ACC112 (cell line): ENCODE data around the gene CYRIA.
A peak's percentile ranks its signal among the peaks of the same experiment; 100 is the strongest.

Experiments
- H2AFZ ChIP-seq: fragments of 200-600 bp; sonication (generic); one replicate; pipeline ENCODE4 v1.6.0; 2017; ENCODE audit warnings: antibody characterized with exemption, low read length; ENCODE audit not compliant: unreplicated experiment
- H3K27ac ChIP-seq: fragments of 200-600 bp; sonication (generic); 2 replicates; pipeline ENCODE4 v1.5.1; 2014; ENCODE audit warnings: low read depth, mild to moderate bottlenecking, antibody characterized with exemption, low read length, moderate library complexity
- H3K27me3 ChIP-seq: fragments of 200-600 bp; sonication (generic); 2 replicates; pipeline ENCODE4 v1.6.1; 2014; ENCODE audit warnings: mild to moderate bottlenecking, antibody characterized with exemption, low read length, moderate library complexity, mixed read lengths; ENCODE audit not compliant: insufficient read depth
- H3K36me3 ChIP-seq: fragments of 200-600 bp; sonication (generic); 2 replicates; pipeline ENCODE4 v1.6.1; 2016; ENCODE audit warnings: mild to moderate bottlenecking, antibody characterized with exemption, low read length, moderate library complexity, mixed read lengths; ENCODE audit not compliant: insufficient read depth
- H3K4me1 ChIP-seq: fragments of 200-600 bp; sonication (generic); one replicate; pipeline ENCODE4 v1.6.1; 2016; ENCODE audit warnings: low read length, mixed read lengths; ENCODE audit not compliant: insufficient read depth, unreplicated experiment, control insufficient read depth
- H3K4me3 ChIP-seq: fragments of 200-600 bp; sonication (generic); 2 replicates; pipeline ENCODE4 v1.5.1; 2014; ENCODE audit warnings: mild to moderate bottlenecking, low read depth, low read length
- H3K79me2 ChIP-seq: fragments of 200-600 bp; sonication (generic); one replicate; pipeline ENCODE4 v1.6.0; 2016; ENCODE audit warnings: low read length; ENCODE audit not compliant: control insufficient read depth, unreplicated experiment, insufficient read depth

The CYRIA gene

DNA sequence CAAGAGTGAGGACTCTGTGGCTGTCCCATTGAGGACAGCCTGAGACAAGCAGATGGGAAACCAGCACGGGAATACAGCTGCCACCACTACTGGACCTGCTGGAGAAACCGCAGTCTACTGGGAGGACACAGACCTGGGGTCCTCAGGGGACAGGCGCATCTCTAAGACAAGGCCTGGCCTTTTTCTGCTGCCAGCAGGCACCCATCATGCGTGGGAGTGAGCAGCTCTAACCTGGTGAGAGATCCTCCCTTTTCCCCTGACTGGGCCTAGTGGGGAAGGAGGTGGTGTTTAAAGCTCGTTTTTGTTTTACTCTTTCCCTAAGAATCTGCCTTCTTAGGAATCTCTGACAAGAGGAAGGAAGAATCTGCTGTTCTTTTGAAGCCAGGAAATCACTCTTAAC lies 36.6 kb downstream of the CYRIA start:
- Histone ChIP-seq H3K36me3 (no peaks in the 10 kb centered on the region), H3K4me1 (peaks cover 28% of the 10 kb centered on the region), H3K79me2 (no peaks in the 10 kb centered on the region), H3K27me3 (no peaks in the 10 kb centered on the region), H2AFZ (no peak overlapping the region), H3K4me3 (no peak overlapping the region), H3K27ac (no peak overlapping the region)

GRCh38 chr2:16628314-16628713 lies 37.3 kb downstream of the CYRIA start:
- Histone ChIP-seq H3K27ac (no peak overlapping the region), H2AFZ (no peak overlapping the region), H3K36me3 (no peaks in the 10 kb centered on the region), H3K4me3 (no peak overlapping the region), H3K79me2 (no peaks in the 10 kb centered on the region), H3K27me3 (no peaks in the 10 kb centered on the region), H3K4me1 (peaks cover 22% of the 10 kb centered on the region)

DNA sequence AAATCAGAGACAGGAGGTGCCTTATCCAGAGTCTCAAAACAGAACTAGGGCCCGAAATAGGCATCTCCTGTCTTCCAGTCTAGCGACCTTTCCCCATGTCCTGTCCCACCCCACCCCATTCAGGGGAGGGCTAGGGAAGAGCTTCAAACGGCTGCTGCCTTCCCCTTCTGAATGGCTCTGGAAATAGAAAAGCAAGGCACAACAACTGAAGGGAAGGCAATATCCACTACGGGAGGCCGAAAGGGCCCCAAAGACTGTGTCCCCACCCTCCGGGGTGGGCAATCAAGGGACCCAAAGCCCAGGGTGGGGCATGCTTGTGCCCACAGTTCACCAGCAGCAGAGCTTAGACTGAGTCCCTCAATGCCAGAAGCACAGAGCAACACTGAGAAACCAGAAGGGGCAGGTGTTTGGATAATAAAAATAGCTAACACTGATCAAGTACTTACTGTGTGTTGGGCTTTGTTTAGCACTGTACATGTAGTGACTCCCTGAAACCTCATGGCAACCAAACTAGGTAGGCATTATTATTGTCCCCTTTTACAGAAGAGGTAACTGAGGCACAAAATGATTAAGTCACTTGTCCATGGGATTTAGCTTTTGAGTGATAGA lies 38.5 kb downstream of the CYRIA start:
- Histone ChIP-seq H3K79me2 (no peaks in the 10 kb centered on the region), H3K36me3 (no peaks in the 10 kb centered on the region), H3K4me3 (no peak overlapping the region), H3K27me3 (no peaks in the 10 kb centered on the region), H3K4me1 (peaks cover 15% of the 10 kb centered on the region), H2AFZ (no peak overlapping the region), H3K27ac (no peak overlapping the region)

DNA sequence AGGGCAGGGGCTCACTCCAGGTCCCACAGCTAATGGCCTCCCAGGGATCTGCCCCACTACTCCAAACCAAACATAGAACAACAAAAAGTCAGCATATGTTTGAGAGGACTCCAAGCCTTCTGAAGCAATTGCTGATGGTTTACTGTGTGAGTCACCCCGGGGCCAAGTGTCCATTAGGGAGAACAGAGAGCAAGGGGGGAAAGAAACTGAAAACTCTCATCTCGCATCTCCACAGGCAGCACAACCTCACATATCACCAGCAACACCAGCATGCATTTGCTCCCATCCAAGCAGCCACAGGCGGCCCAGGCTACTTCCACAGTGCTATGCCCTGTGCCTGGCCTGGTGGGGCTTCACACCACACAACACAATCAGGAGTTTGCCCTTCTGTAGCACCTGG lies 39.1 kb downstream of the CYRIA start:
- H3K4me3 ChIP-seq, result no peak overlapping the region
- no peaks in the 10 kb centered on the region for H3K79me2 ChIP-seq
- no peak overlapping the region for H2AFZ ChIP-seq
- H3K27ac ChIP-seq, result peak overlapping the region; percentile 15; the same call in 1 of the 2 replicates
- peaks cover 15% of the 10 kb centered on the region for H3K4me1 ChIP-seq
- no peaks in the 10 kb centered on the region for H3K27me3 ChIP-seq
- no peaks in the 10 kb centered on the region for H3K36me3 ChIP-seq

DNA sequence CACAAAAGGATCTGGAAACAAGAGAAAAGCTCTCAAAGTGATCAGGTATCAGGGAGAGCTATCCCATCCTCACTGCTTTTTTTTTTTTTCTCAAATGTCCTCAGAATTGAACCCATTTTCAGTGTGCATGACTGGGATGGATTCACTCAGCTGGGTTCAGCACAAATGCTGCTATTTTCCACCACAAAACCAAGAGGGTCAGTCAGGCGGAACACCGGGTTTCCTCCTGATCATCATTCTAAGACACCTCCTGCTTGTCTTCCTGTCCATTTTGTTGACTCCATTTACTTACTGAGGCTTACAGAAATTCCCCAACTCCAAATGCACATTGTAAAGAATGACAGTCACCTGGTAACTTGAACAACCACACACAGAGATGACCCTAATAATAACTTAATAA lies 39.9 kb downstream of the CYRIA start:
- no peaks in the 10 kb centered on the region for H3K27me3 ChIP-seq
- no peak overlapping the region for H3K4me3 ChIP-seq
- peak overlapping the region; percentile 15; the same call in 1 of the 2 replicates for H3K27ac ChIP-seq
- H3K4me1 ChIP-seq, result peaks cover 15% of the 10 kb centered on the region
- H2AFZ ChIP-seq, result no peak overlapping the region
- H3K79me2 ChIP-seq, result no peaks in the 10 kb centered on the region
- no peaks in the 10 kb centered on the region for H3K36me3 ChIP-seq

DNA sequence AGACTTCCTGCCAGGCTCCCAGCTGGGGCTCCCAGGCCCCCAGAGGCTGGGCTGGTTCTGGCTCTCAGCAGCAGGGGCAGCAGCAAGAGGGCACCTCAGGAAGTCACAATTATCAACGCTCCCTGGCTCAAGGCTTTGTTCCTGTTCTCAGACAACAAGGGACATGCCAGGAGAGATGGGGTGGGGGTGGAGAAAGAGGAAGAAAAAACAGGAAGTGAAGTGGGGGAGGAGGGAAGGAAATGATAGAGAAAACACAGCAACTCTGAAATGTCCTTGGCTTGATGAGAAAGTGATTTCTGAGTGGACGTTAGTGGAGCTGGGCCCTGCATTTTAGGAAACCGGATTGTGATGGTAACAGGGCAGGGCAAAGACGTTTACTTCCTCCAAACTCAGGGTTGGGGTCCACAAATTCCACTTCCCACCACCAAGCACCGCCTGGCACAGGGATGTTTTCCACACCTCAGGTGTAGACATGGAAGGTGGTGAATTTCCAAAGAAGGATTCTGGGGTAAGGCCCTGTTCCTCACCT lies 40.4 kb downstream of the CYRIA start:
- H3K4me1 ChIP-seq, result peaks cover 15% of the 10 kb centered on the region

GRCh38 chr2:16624436-16624780 lies 41.2 kb downstream of the CYRIA start:
- H3K27ac ChIP-seq, result no peak overlapping the region
- peaks cover 15% of the 10 kb centered on the region for H3K4me1 ChIP-seq
- H3K27me3 ChIP-seq, result no peaks in the 10 kb centered on the region
- H3K4me3 ChIP-seq, result no peak overlapping the region
- no peak overlapping the region for H2AFZ ChIP-seq
- no peaks in the 10 kb centered on the region for H3K79me2 ChIP-seq
- no peaks in the 10 kb centered on the region for H3K36me3 ChIP-seq

More for the DNA sequence above, 40.4 kb downstream of the CYRIA start:
- Histone ChIP-seq H3K27me3 (no peaks in the 10 kb centered on the region), H2AFZ (no peak overlapping the region), H3K36me3 (no peaks in the 10 kb centered on the region), H3K4me3 (no peak overlapping the region), H3K27ac (no peak overlapping the region), H3K79me2 (no peaks in the 10 kb centered on the region)

DNA sequence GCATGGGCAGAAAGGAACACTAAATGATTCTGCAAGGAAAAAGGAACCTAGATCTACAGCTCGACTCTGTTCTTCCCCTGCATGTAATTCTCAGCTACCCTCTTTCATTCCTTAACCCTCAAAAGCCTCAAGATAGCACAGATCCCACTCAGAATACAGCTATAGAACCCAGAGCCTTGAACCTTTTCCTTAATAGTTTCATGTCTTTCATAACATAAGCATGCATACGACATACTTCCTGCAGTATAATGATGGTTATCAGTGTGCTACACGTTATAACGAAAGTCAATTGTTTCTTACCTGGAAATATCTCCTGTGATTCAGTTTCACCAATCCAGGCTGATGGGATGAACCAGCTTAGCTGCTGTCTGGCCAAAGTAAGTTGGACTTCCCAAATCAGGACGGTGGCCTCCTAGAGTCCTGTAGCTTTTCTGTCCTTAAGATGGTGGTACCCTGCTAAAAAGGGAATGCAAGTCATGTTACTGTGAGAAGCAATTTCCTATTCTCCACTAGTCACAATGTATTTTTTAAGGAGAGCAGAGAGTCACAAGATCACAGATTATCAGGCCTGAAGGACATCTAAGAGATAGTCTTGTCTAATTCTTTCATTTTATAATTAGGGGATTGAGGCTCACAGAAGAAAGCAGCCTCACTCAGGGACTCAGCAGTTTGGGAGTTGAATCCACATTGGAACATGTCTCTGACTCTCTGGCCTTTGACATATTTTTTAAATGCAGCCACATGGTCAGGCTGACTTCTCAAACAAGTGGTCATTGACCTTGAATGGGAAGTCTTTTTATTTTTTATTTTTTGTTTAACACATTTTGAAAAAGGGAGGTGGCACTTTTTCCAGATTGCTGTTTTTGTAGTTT lies 41.8 kb downstream of the CYRIA start:
- no peaks in the 10 kb centered on the region for H3K27me3 ChIP-seq
- no peak overlapping the region for H2AFZ ChIP-seq
- no peak overlapping the region for H3K27ac ChIP-seq
- no peak overlapping the region for H3K4me3 ChIP-seq
- no peaks in the 10 kb centered on the region for H3K79me2 ChIP-seq
- no peaks in the 10 kb centered on the region for H3K36me3 ChIP-seq
- peaks cover 15% of the 10 kb centered on the region for H3K4me1 ChIP-seq

DNA sequence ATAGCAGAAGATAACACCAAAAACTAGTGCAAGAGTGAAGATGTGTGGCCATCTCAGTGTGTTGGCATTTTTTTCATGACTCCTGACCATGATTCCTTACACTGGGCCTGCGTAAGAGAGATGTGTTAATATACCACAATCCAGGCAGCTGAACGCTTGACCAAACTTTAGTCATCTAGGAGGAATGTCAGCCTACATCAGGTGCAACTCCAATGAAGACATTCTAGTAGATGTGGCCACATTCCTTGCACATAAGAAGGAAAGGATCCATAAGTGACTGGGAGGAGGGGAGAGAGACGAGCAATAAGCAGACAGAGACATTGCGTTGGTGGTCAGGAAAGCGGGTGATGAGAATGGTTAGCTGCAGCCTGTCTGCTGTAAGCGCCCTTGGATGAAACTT lies 42.6 kb downstream of the CYRIA start:
- no peaks in the 10 kb centered on the region for H3K27me3 ChIP-seq
- H3K36me3 ChIP-seq, result no peaks in the 10 kb centered on the region
- H2AFZ ChIP-seq, result no peak overlapping the region
- no peak overlapping the region for H3K4me3 ChIP-seq
- no peak overlapping the region for H3K27ac ChIP-seq
- H3K79me2 ChIP-seq, result no peaks in the 10 kb centered on the region
- peaks cover 15% of the 10 kb centered on the region for H3K4me1 ChIP-seq

DNA sequence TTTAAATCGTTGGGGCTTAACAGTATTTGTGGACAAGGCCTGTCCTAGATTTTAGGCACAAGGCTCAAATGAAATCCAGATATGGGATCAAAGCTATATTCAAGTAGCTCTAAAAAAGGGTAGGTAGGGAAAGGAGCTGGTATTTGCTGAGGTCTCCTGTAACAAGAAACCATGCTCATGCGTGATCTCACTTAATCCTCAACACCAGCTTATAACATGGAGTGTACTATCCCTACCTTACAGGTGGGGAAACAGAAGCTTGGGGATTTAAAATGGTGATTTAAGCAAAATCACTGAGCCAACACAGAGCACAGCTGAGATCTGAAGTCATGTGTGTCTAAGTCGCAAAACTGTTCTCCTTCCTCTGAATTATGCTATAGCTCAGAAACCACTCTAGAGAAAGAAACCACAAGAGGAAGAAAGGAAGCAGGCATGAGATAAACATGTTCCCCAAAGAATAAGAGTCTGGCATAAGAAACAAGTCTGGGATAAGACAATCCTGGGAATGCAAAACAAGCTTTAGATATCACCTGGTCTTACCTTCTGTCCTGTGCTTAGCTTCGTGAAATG lies 43.1 kb downstream of the CYRIA start:
- H2AFZ ChIP-seq, result no peak overlapping the region
- no peaks in the 10 kb centered on the region for H3K27me3 ChIP-seq
- no peaks in the 10 kb centered on the region for H3K36me3 ChIP-seq
- H3K79me2 ChIP-seq, result no peaks in the 10 kb centered on the region
- no peak overlapping the region for H3K27ac ChIP-seq
- H3K4me1 ChIP-seq, result peaks cover 15% of the 10 kb centered on the region
- no peak overlapping the region for H3K4me3 ChIP-seq
